Brain microvascular endothelial cell (primary cell): ENCODE measurements around the gene RCL1.

Experiments used
- DNase-seq: peaks from one replicate; pipeline ENCODE4 v3.0.0-alpha.2; 2020
- H3K27ac ChIP-seq: fragments of 250-450 bp; sonication (Bioruptor Pico); 2 replicates; pipeline ENCODE4 v1.5.1; 2020; ENCODE audit warnings: mild to moderate bottlenecking, moderate library complexity
- H3K27me3 ChIP-seq: fragments of 250-450 bp; sonication (Bioruptor Pico); replicated peaks from 2 replicates; pipeline ENCODE4 v1.5.1; 2020; ENCODE audit warnings: mild to moderate bottlenecking
- H3K36me3 ChIP-seq: fragments of 250-450 bp; sonication (Bioruptor Pico); replicated peaks from 2 replicates; pipeline ENCODE4 v1.5.1; 2020; ENCODE audit warnings: mild to moderate bottlenecking
- H3K4me3 ChIP-seq: 2 replicates; pipeline ENCODE4 v1.5.1; 2011; ENCODE audit warnings: low read depth, mild to moderate bottlenecking, control low read depth, low read length, moderate library complexity
- CTCF ChIP-seq: IDR thresholded peaks from 2 replicates; pipeline ENCODE4 v1.5.1; 2011; ENCODE audit warnings: low read depth, mild to moderate bottlenecking, moderate library complexity, low read length, control low read depth, inconsistent platforms; ENCODE audit errors: missing control alignments
- in situ Hi-C: cut with HindIII; loops from 2 replicates; pipeline ENCODE4 v1.10.0; 2017; ENCODE audit warnings: low sequenced_read_pairs, low pct_ligation_motif_present

The RCL1 gene

DNA sequence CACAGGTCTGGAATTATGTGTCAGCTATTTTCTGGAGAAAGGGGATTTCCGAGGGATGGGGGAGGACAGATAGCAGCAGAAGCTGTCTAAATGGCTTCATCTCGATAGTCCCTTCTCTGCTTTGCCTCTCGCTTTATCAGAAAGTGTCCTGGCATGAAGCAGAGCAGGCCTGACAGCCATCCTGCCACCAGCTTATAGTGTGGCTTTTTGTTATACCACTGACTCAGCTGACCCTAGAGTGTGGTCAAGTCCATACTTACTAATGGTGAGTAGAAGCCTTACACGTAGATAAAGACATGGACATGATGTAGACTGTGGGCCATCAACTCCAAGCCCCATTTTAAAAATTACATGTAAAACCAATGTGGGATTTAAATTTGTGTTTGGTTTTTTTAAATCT is 50.0 kb downstream of the RCL1 start:
- in situ Hi-C loops = no loop called here
- no peak for DNase-seq
- TF ChIP-seq CTCF = no peak
- Histone ChIP-seq H3K27ac (no peak overlapping the region), H3K27me3 (no peaks in the 10 kb centered on the region), H3K36me3 (peaks cover 10% of the 10 kb centered on the region), H3K4me3 (no peak overlapping the region)

DNA sequence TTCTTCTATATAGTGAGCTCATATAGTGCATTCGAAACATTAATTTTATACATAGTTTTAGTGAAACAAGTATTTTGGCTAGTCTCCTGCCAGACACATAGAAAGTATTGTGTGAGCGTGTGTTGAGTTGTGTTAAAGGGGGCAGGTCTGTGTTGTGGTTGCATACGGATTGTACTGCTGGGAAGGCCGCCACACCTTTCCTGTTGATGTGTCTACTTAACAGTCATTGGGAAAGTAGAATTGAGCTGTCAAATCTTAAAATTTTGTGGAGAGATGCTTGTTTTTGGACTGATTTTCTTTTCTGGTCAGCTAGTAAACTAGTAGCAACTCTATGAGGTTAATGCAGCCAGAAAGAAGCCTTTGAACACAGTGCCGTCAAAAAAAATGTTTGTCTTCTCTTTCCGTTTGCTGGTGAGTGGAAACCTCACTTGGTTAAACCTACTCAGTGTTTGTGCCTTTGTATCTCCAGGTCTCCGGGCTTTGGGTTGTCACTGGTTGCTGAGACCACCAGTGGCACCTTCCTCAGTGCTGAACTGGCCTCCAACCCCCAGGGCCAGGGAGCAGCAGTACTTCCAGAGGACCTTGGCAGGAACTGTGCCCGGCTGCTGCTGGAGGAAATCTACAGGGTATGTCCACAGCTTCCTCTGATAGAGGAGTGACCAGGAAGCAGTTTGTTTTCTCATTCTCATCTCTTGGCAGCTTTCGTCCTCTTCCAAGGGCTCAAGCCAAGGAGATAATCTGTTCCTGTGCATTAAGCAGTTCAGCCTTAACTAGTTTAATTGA is 51.5 kb downstream of the RCL1 start:
- H3K27ac ChIP-seq = no peak overlapping the region
- no peaks in the 10 kb centered on the region for H3K27me3 ChIP-seq
- H3K4me3 ChIP-seq = no peak overlapping the region
- no peak for DNase-seq
- no peak for TF ChIP-seq CTCF
- in situ Hi-C loops = no loop called here
- H3K36me3 ChIP-seq = peaks cover 10% of the 10 kb centered on the region

GRCh38 chr9:4849369-4849768 is 56.6 kb downstream of the RCL1 start:
- DNase-seq = no peak
- H3K36me3 ChIP-seq = peaks cover 16% of the 10 kb centered on the region
- no peak overlapping the region for H3K27ac ChIP-seq
- no peaks in the 10 kb centered on the region for H3K27me3 ChIP-seq
- in situ Hi-C loops = no loop called here
- H3K4me3 ChIP-seq = no peak overlapping the region
- no peak for TF ChIP-seq CTCF

DNA sequence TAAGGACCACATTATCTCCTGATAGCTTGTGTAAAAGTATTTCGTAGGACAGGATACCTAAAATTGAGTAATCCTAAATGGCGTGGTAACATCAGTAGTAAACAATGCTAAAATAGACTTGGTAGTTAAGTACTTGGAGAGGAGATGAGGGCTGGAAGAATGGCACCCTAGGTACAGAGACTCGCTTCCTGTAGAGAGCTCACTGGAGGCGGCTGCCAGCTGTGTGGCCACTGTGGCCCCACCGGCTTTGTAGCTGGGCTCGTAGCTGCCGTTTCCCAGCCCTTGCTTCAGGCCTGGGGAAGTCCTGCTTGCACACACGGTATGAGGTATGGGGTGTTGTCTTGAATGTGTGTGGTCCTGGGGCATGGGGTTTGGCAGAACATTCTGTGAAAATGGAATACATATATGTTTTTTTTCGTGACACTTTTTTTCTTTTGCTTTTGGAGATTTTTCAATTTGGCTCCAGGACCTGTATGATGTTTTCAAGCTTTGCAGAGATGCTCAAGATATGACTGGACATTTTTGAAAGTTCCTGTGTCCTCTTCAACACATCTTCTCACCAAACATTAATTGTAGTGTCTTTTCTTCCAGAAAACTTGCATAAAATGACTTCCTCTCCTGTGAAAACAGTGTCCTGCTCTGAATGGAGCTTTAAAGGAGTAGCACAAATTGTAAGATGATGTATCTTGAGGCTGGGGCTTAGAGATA is 58.0 kb downstream of the RCL1 start:
- DNase-seq = no peak
- H3K27ac ChIP-seq = no peak overlapping the region

GRCh38 chr9:4852419-4852818 is 59.7 kb downstream of the RCL1 start:
- no peaks in the 10 kb centered on the region for H3K27me3 ChIP-seq
- peaks cover 6% of the 10 kb centered on the region for H3K36me3 ChIP-seq
- no peak overlapping the region for H3K27ac ChIP-seq
- no peak for TF ChIP-seq CTCF
- no peak for DNase-seq
- no peak overlapping the region for H3K4me3 ChIP-seq
- in situ Hi-C loops = no loop called here

More for the DNA sequence above, 58.0 kb downstream of the RCL1 start:
- in situ Hi-C loops = no loop called here
- Histone ChIP-seq H3K27me3 (no peaks in the 10 kb centered on the region), H3K36me3 (peaks cover 7% of the 10 kb centered on the region), H3K4me3 (no peak overlapping the region)
- no peak for TF ChIP-seq CTCF
